B cell (primary cell): ENCODE measurements around the gene SMIM35. TPM values are rescaled to one million over a fixed set of nuclear protein-coding genes. Genes with fewer than 3 reads are reported as not detected.

ENCODE experiments used
- ATAC-seq: fragments of 200-7000 bp; cut with Tn5 transposase; one replicate; pipeline ENCODE4 v1.10.0; 2021; ENCODE audit warnings: low read depth, mild to moderate bottlenecking, moderate number of reproducible peaks, moderate library complexity
- CTCF ChIA-PET: fragments of 350-600 bp; sonication (Branson Sonifier 250); formaldehyde crosslinking; loops from one replicate; lab custom pipeline; 2021; ENCODE audit warnings: antibody characterized with exemption, inconsistent platforms; lab: Charles Lee
- POLR2A ChIA-PET: fragments of 350-600 bp; sonication (Branson Sonifier 250); formaldehyde crosslinking; loops from one replicate; lab custom pipeline; 2021; ENCODE audit warnings: antibody characterized with exemption; lab: Charles Lee
- DNase-seq: peaks from one replicate; pipeline ENCODE4 v3.0.0; 2013
- H2AFZ ChIP-seq: 2 replicates; pipeline ENCODE4 v1.6.1; 2012; ENCODE audit warnings: mild to moderate bottlenecking, low read depth, low read length; ENCODE audit not compliant: insufficient read depth, poor library complexity, severe bottlenecking
- H3K27ac ChIP-seq, 2 donors: 1 replicate in 1 of 2; 2 replicates in 1 of 2; pipeline ENCODE4 v1.5.1; 2012 to 2013; ENCODE audit warnings: low read length in 2 of 2, mild to moderate bottlenecking in 2 of 2, moderate library complexity in 1 of 2
- H3K27me3 ChIP-seq, 4 experiments: fragments of 200-600 bp in 1 of 4; sonication (generic) in 1 of 4; replicated peaks in 1 of 4; 1 replicate in 2 of 4; 2 replicates in 2 of 4; pipeline versions ENCODE4 v1.6.1 to v1.7.0; 2013 to 2016; ENCODE audit warnings: low read length in 3 of 4, mild to moderate bottlenecking in 2 of 4, mixed read lengths in 1 of 4, moderate library complexity in 1 of 4; ENCODE audit not compliant: insufficient read depth in 4 of 4, control insufficient read depth in 3 of 4; ENCODE audit errors: control extremely low read depth in 1 of 4
- H3K36me3 ChIP-seq, 2 experiments: replicated peaks in 1 of 2; 1 replicate in 1 of 2; 2 replicates in 1 of 2; pipeline versions ENCODE4 v1.6.1 to v1.7.1; 2013; ENCODE audit warnings: low read length in 1 of 2; ENCODE audit not compliant: insufficient read depth in 2 of 2, control insufficient read depth in 1 of 2; ENCODE audit errors: control extremely low read depth in 1 of 2, extremely low read depth in 1 of 2
- H3K4me1 ChIP-seq, 2 donors: fragments of 200-600 bp in 1 of 2; sonication (generic) in 1 of 2; 1 replicate in 1 of 2; 2 replicates in 1 of 2; pipeline versions ENCODE4 v1.5.1 to v1.6.1; 2013 to 2017; ENCODE audit warnings: low read length in 2 of 2; ENCODE audit not compliant: control insufficient read depth in 2 of 2, insufficient read depth in 2 of 2
- H3K4me2 ChIP-seq: replicated peaks from 2 replicates; pipeline ENCODE3; 2012; ENCODE audit warnings: mild to moderate bottlenecking, low read depth, low read length; ENCODE audit not compliant: poor library complexity, severe bottlenecking
- H3K4me3 ChIP-seq, 5 experiments: fragments of 200-600 bp in 1 of 5; sonication (generic) in 1 of 5; 1 replicate in 3 of 5; 2 replicates in 2 of 5; pipeline versions ENCODE4 v1.5.1 to v1.7.0; 2011 to 2016; ENCODE audit warnings: low read length in 4 of 5, mild to moderate bottlenecking in 4 of 5, low read depth in 2 of 5, control low read depth in 1 of 5, moderate library complexity in 1 of 5; ENCODE audit not compliant: insufficient read depth in 1 of 5; ENCODE audit errors: control extremely low read depth in 1 of 5, extremely low read depth in 1 of 5
- H3K79me2 ChIP-seq: fragments of 200-600 bp; sonication (generic); one replicate; pipeline ENCODE4 v1.6.0; 2016; ENCODE audit warnings: low read length; ENCODE audit not compliant: control insufficient read depth, insufficient read depth
- H3K9ac ChIP-seq: fragments of 200-600 bp; sonication (generic); 2 replicates; pipeline ENCODE4 v1.6.1; 2017; ENCODE audit warnings: mild to moderate bottlenecking, low read length, moderate library complexity
- H3K9me3 ChIP-seq, 3 donors: one replicate each; pipeline versions ENCODE4 v1.6.1 to v1.7.1; 2013; ENCODE audit warnings: low read length in 2 of 3; ENCODE audit not compliant: control insufficient read depth in 2 of 3, insufficient read depth in 1 of 3; ENCODE audit errors: control extremely low read depth in 1 of 3
- H4K20me1 ChIP-seq: 2 replicates; pipeline ENCODE4 v1.6.0; 2012; ENCODE audit warnings: mild to moderate bottlenecking, low read length; ENCODE audit not compliant: insufficient read depth, control insufficient read depth, poor library complexity, severe bottlenecking
- H3K27ac Mint-ChIP-seq: one replicate; pipeline ENCODE4 v1.8.0; 2021; ENCODE audit warnings: mixed read lengths
- H3K27me3 Mint-ChIP-seq: one replicate; pipeline ENCODE4 v1.8.0; 2021; ENCODE audit warnings: mixed read lengths
- H3K4me1 Mint-ChIP-seq: one replicate; pipeline ENCODE4 v1.8.0; 2021; ENCODE audit warnings: mixed read lengths
- H3K4me3 Mint-ChIP-seq: one replicate; pipeline ENCODE4 v1.8.0; 2021; ENCODE audit warnings: mixed read lengths
- H3K9me3 Mint-ChIP-seq: one replicate; pipeline ENCODE4 v1.8.0; 2022; ENCODE audit warnings: mixed read lengths; ENCODE audit not compliant: insufficient read depth
- CTCF ChIP-seq: fragments of 200-600 bp; IDR thresholded peaks from one replicate; pipeline ENCODE4 v1.8.0; 2022; ENCODE audit warnings: antibody characterized with exemption, mild to moderate bottlenecking
- EZH2 ChIP-seq: IDR thresholded peaks from 2 replicates; pipeline ENCODE4 v1.6.1; 2012; ENCODE audit warnings: borderline replicate concordance, low read depth, mild to moderate bottlenecking, moderate library complexity, low read length; ENCODE audit not compliant: insufficient read depth, poor library complexity, severe bottlenecking
- WGBS: methylation state at CpG from one replicate; pipeline ENCODE4 v1.1.5; 2013; ENCODE audit warnings: missing lambda C conversion rate; ENCODE audit not compliant: insufficient coverage; 5-methylcytosine and 5-hydroxymethylcytosine counted together
- intact Hi-C: fragments of 100-400 bp; cut with micrococcal nuclease; formaldehyde crosslinking; loops from one replicate; pipeline ENCODE4 v1.10.0; 2022
- polyA plus RNA-seq: library from polyadenylated mRNA; depleted of rRNA; stranded (reverse); fragments of >200 nt; gene quantifications from 2 replicates; pipeline ENCODE4 v1.2.3, GENCODE V29; 2012
- total RNA-seq, 2 donors: library from RNA; stranded (reverse); fragments of 120-200 nt in 1 of 2; gene quantifications; 1 replicate in 1 of 2; 2 replicates in 1 of 2; pipeline versions ENCODE4 v1.2.3 to v1.2.4, GENCODE V29; 2013 to 2022

SMIM35 gene
- total and polyA plus RNA-seq, 2 donors (not counting 1 experiment from before 2014, with no cell fraction given), result 1.3 to 4.5 TPM

DNA sequence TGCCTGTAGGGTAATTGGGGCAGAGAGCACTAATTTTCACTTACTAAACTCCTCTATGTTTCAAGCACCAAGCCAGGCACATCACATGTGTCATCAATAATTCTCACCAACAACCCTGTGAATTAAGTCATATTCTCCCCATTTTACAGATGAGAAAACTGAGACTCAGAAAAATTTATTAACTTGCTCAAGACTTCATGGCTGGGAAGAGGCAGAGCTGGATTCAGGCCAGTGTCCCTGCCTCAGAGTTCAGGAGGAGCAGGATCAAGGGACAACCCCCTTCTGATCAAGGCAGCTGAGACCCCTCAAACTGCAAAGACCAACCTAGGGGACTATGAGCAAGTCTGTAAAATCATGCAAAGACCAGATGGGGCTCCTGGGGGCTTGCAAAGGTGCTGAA, 2.1 kb downstream of the SMIM35 start:
- Histone ChIP-seq H3K9ac (no peak overlapping the region), H3K27me3 (peaks cover 0 to under 1% (median 0%) of the 10 kb centered on the region in 4 experiments), H3K4me2 (no peak overlapping the region), H3K4me3 (no peak overlapping the region), H3K4me1 (peaks cover 11 to 15% of the 10 kb centered on the region in 2 donors), H3K36me3 (no peaks in the 10 kb centered on the region), H3K9me3 (peaks cover 0 to 28% (median 18%) of the 10 kb centered on the region in 3 donors), H3K27ac (no peak overlapping the region), H4K20me1 (no peaks in the 10 kb centered on the region), H2AFZ (no peak overlapping the region), H3K79me2 (no peaks in the 10 kb centered on the region)
- Mint-ChIP-seq H3K9me3 (peaks cover 4% of the 10 kb centered on the region), H3K27ac (no peak overlapping the region), H3K4me1 (peaks cover 14% of the 10 kb centered on the region), H3K4me3 (no peak overlapping the region), H3K27me3 (peaks cover 22% of the 10 kb centered on the region)
- intact Hi-C loops, result no loop called here
- no peak for ATAC-seq
- CTCF ChIA-PET, result interaction anchor here (2.1 kb wide), 1 partner anchor 12 kb away, joined by 5 read pairs; no protein-coding TSS in a partner anchor
- POLR2A ChIA-PET, result no interaction called here
- TF ChIP-seq CTCF (no peak), EZH2 (no peak)
- no peak for DNase-seq

GRCh38 chr11:118084247-118084646, 2.5 kb downstream of the SMIM35 start:
- Histone ChIP-seq H3K4me2 (no peak overlapping the region), H3K9me3 (peaks cover 0 to 28% (median 18%) of the 10 kb centered on the region in 3 donors), H3K79me2 (no peaks in the 10 kb centered on the region), H3K4me3 (no peak overlapping the region), H3K27me3 (peaks cover 0 to 3% (median under 1%) of the 10 kb centered on the region in 4 experiments), H3K4me1 (peaks cover 11 to 15% of the 10 kb centered on the region in 2 donors), H2AFZ (no peak overlapping the region), H3K9ac (no peak overlapping the region), H3K27ac (no peak overlapping the region), H3K36me3 (no peaks in the 10 kb centered on the region), H4K20me1 (no peaks in the 10 kb centered on the region)
- intact Hi-C loops, result no loop called here
- Mint-ChIP-seq H3K27me3 (peaks cover 22% of the 10 kb centered on the region), H3K27ac (no peak overlapping the region), H3K9me3 (peaks cover 4% of the 10 kb centered on the region), H3K4me3 (no peak overlapping the region), H3K4me1 (peaks cover 14% of the 10 kb centered on the region)
- DNase-seq, result no peak
- POLR2A ChIA-PET, result no interaction called here
- no peak for TF ChIP-seq CTCF
- TF ChIP-seq EZH2, result no peak
- ATAC-seq, result no peak
- CTCF ChIA-PET, result interaction anchor here (2.1 kb wide), 1 partner anchor 12 kb away, joined by 5 read pairs; no protein-coding TSS in a partner anchor
- WGBS, result 15% methylated on average over 2 of the region's 4 CpGs
